GM12873 (cell line): ENCODE data around the gene ANK2.

ENCODE experiments used
- TF ChIP-seq, protein P1 (sequence below): IDR thresholded peaks from 2 replicates; pipeline ENCODE4 v1.5.1; 2012; ENCODE audit warnings: low read depth, mild to moderate bottlenecking, moderate library complexity, low read length, control low read depth; ENCODE audit not compliant: insufficient read depth; ENCODE audit errors: missing control alignments

Gene ANK2

DNA sequence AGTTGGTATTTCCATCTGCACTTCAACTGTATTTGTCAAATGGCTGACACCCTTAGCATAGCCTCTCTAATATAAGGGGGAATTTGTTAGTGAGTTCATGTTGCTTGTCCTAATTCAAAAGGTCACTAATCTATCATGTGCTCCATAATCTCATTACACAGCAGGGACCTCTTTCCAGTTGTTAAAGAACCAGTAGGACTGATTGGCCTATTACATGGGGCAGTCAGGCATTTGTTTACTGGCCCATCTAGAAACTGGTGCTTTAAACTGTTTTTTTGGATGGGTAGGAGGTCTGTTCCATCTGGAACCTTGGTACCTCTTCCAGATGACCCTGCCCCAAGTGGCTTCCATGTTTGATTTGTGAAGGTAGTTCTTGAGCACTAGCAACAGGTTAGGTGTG, 11.4 kb downstream of the ANK2 start:
- TF ChIP-seq, protein P1, sequence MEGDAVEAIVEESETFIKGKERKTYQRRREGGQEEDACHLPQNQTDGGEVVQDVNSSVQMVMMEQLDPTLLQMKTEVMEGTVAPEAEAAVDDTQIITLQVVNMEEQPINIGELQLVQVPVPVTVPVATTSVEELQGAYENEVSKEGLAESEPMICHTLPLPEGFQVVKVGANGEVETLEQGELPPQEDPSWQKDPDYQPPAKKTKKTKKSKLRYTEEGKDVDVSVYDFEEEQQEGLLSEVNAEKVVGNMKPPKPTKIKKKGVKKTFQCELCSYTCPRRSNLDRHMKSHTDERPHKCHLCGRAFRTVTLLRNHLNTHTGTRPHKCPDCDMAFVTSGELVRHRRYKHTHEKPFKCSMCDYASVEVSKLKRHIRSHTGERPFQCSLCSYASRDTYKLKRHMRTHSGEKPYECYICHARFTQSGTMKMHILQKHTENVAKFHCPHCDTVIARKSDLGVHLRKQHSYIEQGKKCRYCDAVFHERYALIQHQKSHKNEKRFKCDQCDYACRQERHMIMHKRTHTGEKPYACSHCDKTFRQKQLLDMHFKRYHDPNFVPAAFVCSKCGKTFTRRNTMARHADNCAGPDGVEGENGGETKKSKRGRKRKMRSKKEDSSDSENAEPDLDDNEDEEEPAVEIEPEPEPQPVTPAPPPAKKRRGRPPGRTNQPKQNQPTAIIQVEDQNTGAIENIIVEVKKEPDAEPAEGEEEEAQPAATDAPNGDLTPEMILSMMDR, result no peak

DNA sequence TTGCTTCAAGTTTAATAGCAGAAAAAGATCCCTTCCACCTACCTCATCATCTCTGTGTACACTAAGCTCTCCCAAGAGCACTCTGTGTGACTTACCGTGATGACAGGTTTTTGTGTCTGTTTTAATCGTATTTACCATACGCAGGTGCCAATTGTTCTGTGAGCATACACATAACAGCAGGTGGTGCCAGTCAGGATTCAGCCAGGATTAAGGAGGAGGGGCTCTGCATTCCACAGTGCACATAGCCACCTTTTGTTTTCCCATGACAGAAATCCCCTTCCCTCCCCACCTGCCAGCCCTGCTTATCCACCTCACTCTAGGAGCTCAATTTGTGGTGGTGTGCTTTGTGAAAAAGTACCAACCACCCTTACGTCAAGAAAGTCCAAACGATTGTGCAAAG, 14.8 kb downstream of the ANK2 start:
- TF ChIP-seq, protein P1, result no peak

DNA sequence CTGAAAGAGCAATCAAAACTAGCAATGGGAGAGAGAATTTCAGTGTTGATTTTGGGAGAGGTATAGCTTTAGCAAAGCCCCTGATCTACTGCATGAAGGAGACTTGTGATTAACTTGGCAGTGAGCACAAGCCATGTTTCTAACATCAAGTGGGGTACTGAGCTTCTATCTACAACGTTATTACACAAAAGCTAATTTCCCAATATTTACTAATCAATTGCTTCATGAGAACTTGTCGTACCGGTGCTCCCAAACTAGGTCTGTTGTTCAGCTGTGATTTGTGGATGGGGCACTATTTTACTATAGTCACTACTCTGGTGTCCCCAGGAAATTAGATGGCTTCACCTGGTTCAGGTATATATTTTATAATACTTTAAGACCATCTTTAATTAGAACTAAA, 16.2 kb downstream of the ANK2 start:
- TF ChIP-seq, protein P1, result no peak

DNA sequence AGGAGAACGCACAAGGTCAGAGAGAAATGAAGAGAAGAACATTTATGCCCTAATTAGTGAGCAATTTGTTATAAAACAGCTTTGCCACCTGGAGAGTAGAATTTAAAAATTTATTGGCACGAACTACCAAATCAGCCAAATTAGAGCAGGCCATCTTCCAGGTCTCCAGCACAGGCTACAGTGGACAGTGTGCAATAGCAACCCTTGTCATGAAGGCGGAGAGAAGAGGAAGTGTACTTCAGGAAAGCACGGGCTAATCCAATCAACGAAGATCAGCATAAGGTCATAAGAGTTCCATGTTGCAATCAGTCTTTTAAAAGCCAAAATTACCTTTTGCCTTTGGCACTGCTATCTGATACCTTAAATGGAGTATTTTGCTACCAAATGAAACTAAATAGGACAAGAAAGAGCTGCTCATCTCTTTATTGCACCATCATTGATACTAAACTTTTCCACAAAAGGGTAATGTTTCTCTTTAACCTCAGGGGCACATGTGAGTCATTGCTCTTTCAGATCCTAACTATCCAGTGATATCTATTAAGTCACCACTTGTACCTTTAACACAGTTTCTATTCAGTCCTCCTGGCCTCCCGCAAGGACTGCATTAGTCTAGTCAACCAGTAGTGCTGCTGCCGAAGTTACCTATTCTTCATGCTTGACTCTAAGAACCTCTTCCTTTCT, 19.9 kb downstream of the ANK2 start:
- TF ChIP-seq, protein P1, result no peak

DNA sequence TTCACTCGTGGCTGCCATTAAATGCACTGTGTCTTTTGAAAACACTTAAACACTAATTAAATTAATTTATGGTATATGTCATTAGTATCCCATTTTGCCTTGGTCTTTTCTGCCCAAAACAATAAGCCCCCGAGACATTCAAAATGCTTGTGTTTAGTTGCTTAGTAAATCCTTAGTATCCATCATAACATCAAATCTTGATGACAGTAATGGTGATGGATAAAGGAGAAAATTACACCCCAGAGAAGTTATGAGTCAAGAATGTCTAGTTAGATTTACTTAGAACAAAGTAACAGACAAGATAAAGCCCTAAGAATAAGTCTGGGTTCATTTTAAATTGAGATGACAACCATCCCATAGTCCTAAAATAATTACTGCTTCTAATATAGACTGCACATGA, 21.3 kb downstream of the ANK2 start:
- TF ChIP-seq, protein P1, result no peak

DNA sequence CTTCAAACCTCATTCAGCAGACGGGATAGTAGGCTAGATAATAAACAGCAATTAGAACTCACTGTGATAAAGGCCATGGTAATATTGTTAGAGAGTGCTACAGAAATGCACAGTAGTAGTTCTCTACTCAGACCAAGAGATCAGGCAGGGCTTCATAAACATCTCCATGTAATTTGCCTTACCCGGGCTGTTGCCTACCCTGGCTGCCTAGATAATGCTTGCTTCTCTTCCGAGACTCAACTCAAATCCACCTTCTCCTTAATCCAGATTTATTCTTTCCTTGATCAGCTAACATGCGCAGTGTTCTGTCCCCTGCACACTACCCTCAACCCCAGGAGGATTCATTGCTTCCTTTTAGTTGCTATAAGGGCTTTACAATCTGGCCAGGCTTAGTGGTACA, 21.8 kb downstream of the ANK2 start:
- TF ChIP-seq, protein P1, result no peak

DNA sequence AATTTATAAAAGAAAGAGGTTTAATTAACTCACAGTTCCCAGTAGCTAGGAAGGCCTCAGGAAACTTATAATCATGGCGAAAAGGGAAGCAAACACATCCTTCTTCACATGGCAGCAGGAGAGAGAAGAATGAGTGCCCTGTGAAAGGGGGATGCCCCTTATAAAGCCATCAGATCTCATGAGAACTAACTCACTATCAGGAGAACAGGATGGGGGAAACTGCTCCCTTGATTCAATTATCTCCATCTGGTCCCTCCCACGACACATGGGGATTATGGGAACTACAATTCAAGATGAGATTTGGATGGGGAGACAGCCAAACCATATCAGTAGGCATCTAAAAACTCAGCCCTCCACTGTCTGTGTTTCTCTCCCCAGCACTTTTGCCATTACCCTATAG, 22.4 kb downstream of the ANK2 start:
- TF ChIP-seq, protein P1, result no peak

DNA sequence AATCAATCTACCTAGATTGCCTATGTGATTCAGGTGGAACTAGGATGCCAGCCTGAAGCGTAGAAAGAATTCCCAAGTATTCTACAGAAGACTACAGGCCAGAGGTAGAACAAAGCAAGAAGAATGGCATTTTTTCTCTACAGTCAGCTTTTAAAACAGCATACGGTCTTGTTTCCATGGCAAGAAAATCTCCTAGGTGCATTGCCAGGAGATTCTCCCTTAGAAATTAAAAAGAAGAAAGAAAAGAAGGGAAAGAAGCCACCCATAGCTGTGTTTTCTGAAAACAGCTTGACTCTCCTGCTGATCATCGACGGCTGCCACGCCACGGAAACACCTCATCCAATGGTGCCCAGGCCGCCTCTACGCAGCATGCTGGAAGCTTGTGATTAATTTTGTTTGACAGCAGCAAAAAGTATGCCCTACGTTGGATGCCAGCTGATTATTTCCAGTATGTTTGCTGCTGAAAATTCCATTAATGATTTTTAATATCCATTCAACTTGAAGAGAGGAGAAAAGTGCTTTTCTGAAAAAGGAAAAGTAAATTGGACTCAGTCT, 24.1 kb downstream of the ANK2 start:
- TF ChIP-seq, protein P1, result no peak
